Smooth muscle cell (in vitro differentiated cells): ENCODE results near the gene SLC43A1. TPM values are rescaled to one million over a fixed set of nuclear protein-coding genes. Genes with fewer than 3 reads are reported as not detected.

Experiments
- DNase-seq: peaks from one replicate; lab custom pipeline; 2025; ENCODE audit not compliant: unreplicated experiment; lab: John Stamatoyannopoulos, UW
- H2AFZ ChIP-seq: fragments of 200-600 bp; sonication (generic); 2 replicates; pipeline ENCODE4 v1.6.0; 2016; ENCODE audit warnings: antibody characterized with exemption, low read depth, mild to moderate bottlenecking
- H3F3A ChIP-seq: fragments of 200-600 bp; sonication (generic); 2 replicates; pipeline ENCODE4 v1.6.0; 2017; ENCODE audit warnings: antibody characterized with exemption, low read depth
- H3K27ac ChIP-seq: fragments of 200-600 bp; sonication (generic); 2 replicates; pipeline ENCODE4 v1.5.1; 2016; ENCODE audit warnings: low read depth, mild to moderate bottlenecking
- H3K27me3 ChIP-seq: fragments of 200-600 bp; sonication (generic); 2 replicates; pipeline ENCODE4 v1.6.1; 2016; ENCODE audit warnings: low read depth, mild to moderate bottlenecking
- H3K36me3 ChIP-seq: fragments of 200-600 bp; sonication (generic); 2 replicates; pipeline ENCODE4 v1.5.1; 2016; ENCODE audit warnings: low read depth
- H3K4me1 ChIP-seq: fragments of 200-600 bp; sonication (generic); 2 replicates; pipeline ENCODE4 v1.5.1; 2016; ENCODE audit warnings: low read depth
- H3K4me2 ChIP-seq: fragments of 200-600 bp; sonication (generic); 2 replicates; pipeline ENCODE4 v1.6.0; 2016; ENCODE audit warnings: mild to moderate bottlenecking
- H3K4me3 ChIP-seq: fragments of 200-600 bp; sonication (generic); 2 replicates; pipeline ENCODE4 v1.5.1; 2016; ENCODE audit warnings: mild to moderate bottlenecking
- H3K79me2 ChIP-seq: fragments of 200-600 bp; sonication (generic); 2 replicates; pipeline ENCODE4 v1.6.0; 2016; ENCODE audit warnings: low read depth, mild to moderate bottlenecking
- H3K9ac ChIP-seq: fragments of 200-600 bp; sonication (generic); 2 replicates; pipeline ENCODE4 v1.6.0; 2016; ENCODE audit warnings: low read depth
- H3K9me3 ChIP-seq: fragments of 200-600 bp; sonication (generic); replicated peaks from 2 replicates; pipeline ENCODE4 v1.5.1; 2016; ENCODE audit warnings: low read depth
- H4K20me1 ChIP-seq: fragments of 200-600 bp; sonication (generic); 2 replicates; pipeline ENCODE4 v1.6.0; 2016; ENCODE audit warnings: low read depth
- CTCF ChIP-seq: fragments of 200-600 bp; sonication (generic); IDR thresholded peaks from 2 replicates; pipeline ENCODE4 v1.5.1; 2017; ENCODE audit warnings: borderline replicate concordance, mild to moderate bottlenecking, antibody characterized with exemption; ENCODE audit not compliant: insufficient read depth, poor library complexity, severe bottlenecking
- WGBS: methylation state at CpG from one replicate; pipeline ENCODE4 v1.1.7; 2016; ENCODE audit warnings: low lambda C conversion rate; 5-methylcytosine and 5-hydroxymethylcytosine counted together
- polyA plus RNA-seq: library from polyadenylated mRNA; unstranded; fragments of >200 nt; fragmentation: Nextera tagmentation; extraction: Ambion mirVana; gene quantifications from 2 replicates; pipeline ENCODE4 v1.2.1, GENCODE V29; 2016
- total RNA-seq: library from RNA; depleted of rRNA; stranded (reverse); fragments of >200 nt; gene quantifications from 2 replicates; pipeline ENCODE4 v1.2.3, GENCODE V29; 2014

The SLC43A1 gene
- total and polyA plus RNA-seq, 2 experiments from 2014 or later = 1.3 to 7.3 TPM

DNA sequence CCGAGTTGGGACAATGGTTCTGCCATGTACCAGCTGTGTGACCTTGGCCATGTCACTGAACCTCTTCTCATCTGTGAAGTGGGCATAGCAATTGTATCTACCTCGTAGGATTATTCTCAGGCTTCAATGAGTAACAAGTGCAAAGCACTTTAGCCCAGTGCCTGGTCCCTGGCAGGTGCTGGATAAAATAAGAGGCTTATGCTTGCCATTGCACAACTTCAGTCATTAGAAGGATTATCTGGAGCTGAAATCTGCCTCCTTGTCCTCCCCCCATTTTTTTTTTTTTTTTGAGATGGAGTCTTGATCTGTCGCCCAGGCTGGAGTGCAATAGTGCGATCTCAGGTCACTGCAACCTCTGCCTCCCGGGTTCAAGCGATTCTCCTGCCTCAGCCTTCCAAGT is 29.1 kb upstream of the SLC43A1 start:
- Histone ChIP-seq H3K27ac (no peak overlapping the region), H3K36me3 (no peaks in the 10 kb centered on the region), H2AFZ (no peak overlapping the region), H3K4me1 (no peaks in the 10 kb centered on the region), H3K9ac (no peak overlapping the region), H3K79me2 (no peaks in the 10 kb centered on the region), H3K27me3 (no peaks in the 10 kb centered on the region), H4K20me1 (no peaks in the 10 kb centered on the region), H3K9me3 (no peaks in the 10 kb centered on the region), H3F3A (no peaks in the 10 kb centered on the region), H3K4me2 (no peak overlapping the region), H3K4me3 (no peak overlapping the region)
- DNase-seq = no peak
- no peak for TF ChIP-seq CTCF
- 93% methylated on average over 6 of the region's 6 CpGs for WGBS

- Histone ChIP-seq H3K4me2 (no peak overlapping the region), H3K9ac (no peak overlapping the region), H3K4me1 (no peaks in the 10 kb centered on the region), H3F3A (no peaks in the 10 kb centered on the region), H3K36me3 (no peaks in the 10 kb centered on the region), H3K27ac (no peak overlapping the region), H2AFZ (no peak overlapping the region), H3K79me2 (no peaks in the 10 kb centered on the region), H3K9me3 (no peaks in the 10 kb centered on the region), H4K20me1 (no peaks in the 10 kb centered on the region), H3K4me3 (no peak overlapping the region), H3K27me3 (no peaks in the 10 kb centered on the region)
- 62% methylated on average over 6 of the region's 6 CpGs for WGBS
- no peak for DNase-seq
- TF ChIP-seq CTCF = no peak
Observed at GRCh38 chr11:57543593-57543992, 28.1 kb upstream of the SLC43A1 start.

DNA sequence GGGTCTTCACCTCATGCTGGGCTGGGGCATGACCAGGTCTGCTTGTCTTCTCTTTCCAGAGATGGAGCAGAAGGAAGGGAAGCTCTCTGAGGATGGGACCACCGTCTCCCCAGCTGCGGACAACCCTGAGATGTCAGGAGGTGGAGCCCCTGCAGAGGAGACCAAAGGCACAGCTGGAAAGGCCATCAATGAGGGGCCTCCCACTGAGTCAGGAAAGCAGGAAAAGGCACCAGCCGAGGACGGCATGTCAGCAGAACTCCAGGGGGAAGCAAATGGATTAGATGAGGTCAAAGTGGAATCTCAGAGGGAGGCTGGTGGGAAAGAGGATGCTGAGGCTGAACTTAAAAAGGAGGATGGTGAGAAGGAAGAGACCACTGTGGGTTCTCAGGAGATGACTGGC is 27.1 kb upstream of the SLC43A1 start:
- Histone ChIP-seq H2AFZ (no peak overlapping the region), H3K4me3 (no peak overlapping the region), H3K36me3 (no peaks in the 10 kb centered on the region), H3F3A (no peaks in the 10 kb centered on the region), H3K27me3 (no peaks in the 10 kb centered on the region), H3K9me3 (no peaks in the 10 kb centered on the region), H3K79me2 (no peaks in the 10 kb centered on the region), H3K27ac (no peak overlapping the region), H3K4me1 (no peaks in the 10 kb centered on the region), H4K20me1 (no peaks in the 10 kb centered on the region), H3K4me2 (no peak overlapping the region), H3K9ac (no peak overlapping the region)
- WGBS = 71% methylated on average over 4 of the region's 4 CpGs
- no peak for DNase-seq
- no peak for TF ChIP-seq CTCF

DNA sequence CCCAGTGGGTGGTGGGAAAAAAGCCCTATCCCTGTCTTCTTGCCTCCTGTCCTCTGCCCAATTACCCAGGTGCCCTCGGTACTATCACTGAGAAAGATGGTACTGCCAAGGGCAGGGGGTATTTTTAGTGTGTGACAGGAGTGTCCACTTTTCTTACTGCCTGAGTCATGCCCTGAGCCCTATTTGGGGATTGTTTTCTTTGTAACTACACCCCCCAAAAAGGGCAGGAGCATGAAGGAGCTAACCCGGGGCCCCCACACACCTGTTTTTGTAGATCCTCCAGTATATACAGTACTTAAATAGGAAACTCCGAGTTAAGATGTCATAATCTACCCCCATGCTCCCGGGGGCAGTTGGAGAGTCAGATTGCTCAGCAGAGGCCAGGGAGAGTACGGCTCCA is 25.7 kb upstream of the SLC43A1 start:
- Histone ChIP-seq H3K4me1 (no peaks in the 10 kb centered on the region), H3K36me3 (no peaks in the 10 kb centered on the region), H2AFZ (no peak overlapping the region), H3K79me2 (no peaks in the 10 kb centered on the region), H3K9me3 (no peaks in the 10 kb centered on the region), H3F3A (no peaks in the 10 kb centered on the region), H3K4me2 (no peak overlapping the region), H4K20me1 (no peaks in the 10 kb centered on the region), H3K27me3 (no peaks in the 10 kb centered on the region), H3K4me3 (no peak overlapping the region), H3K27ac (no peak overlapping the region), H3K9ac (no peak overlapping the region)
- DNase-seq = no peak
- 83% methylated on average over 5 of the region's 5 CpGs for WGBS
- TF ChIP-seq CTCF = no peak
